ENCODE results near the gene HSPG2.

GRCh38 chr1:21867451-21867996 lies 69.6 kb downstream of the HSPG2 start:
- TF ChIP-seq CTCF (IDR thresholded peaks at IDR 0.05) = no peak
- no peak for TF ChIP-seq EP300 (IDR thresholded peaks at IDR 0.05)

All from gastroesophageal sphincter (tissue), 3 donors.